ENCODE results near the gene CABLES1.
"Not testable (repeated sequence)": the region's sequence is repeated elsewhere in the genome, so short reads cannot be mapped to it uniquely, and the experiment has no call there.

CABLES1 gene

DNA sequence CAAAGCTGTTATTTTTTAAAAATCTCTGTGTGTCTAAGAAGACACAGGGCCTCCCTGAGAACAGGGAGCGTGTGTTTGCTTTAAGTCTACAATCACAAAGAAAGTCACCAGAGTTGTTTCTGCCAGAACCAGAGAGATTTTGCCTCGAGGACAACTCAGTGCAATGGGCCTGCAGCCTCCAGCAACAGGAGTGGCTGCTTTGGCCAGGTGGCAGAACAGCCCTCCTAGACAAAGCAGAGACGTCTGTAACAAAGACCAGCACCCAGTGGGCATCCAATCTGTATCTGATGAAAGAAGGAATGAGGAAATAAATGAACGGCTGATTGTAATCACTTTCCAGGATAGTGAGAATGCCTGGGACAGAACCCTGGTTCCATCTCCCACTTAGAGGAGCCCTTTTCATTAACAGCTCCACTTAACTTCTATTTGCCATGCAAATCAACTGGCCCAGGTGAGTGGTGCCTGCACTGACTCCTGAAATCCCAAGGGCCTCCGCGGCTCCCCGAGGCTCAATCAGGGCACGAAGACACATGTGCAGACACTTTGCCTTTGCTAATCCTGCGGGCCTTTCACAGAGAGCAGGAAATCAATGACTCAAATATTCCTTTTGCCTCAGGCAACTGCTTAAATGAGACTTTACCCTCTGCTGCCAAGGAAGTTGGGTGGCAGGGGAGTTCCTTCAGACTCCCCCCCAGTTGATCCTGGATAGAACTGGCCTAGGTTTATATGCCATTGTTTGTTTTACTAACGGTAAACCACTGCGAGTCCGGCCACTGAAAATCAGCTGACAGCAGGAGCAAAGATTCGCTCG is 146.5 kb downstream of the CABLES1 start:
- H3K4me3 ChIP-seq (ENCODE audit: low read depth, low read length) = no peak overlapping the region

DNA sequence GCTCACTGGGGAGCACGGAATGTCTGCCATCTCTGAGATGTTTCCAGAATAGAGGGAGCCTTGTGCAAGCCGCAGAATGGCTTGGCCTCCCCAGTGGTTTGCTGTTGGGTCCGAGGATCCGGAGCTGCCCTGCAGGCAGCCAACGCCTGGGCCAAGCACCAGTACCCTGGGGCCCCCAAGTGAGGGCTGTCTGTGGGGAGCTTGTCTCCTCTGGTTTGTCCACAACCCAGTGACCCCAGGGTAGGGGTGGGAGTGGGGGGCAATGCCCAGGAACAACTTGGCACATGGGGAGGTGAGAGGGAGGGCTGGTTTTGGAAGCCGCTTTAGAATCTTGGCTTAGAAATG is 147.1 kb downstream of the CABLES1 start:
- H3K4me3 ChIP-seq (ENCODE audit: low read depth, low read length) = no peak overlapping the region

DNA sequence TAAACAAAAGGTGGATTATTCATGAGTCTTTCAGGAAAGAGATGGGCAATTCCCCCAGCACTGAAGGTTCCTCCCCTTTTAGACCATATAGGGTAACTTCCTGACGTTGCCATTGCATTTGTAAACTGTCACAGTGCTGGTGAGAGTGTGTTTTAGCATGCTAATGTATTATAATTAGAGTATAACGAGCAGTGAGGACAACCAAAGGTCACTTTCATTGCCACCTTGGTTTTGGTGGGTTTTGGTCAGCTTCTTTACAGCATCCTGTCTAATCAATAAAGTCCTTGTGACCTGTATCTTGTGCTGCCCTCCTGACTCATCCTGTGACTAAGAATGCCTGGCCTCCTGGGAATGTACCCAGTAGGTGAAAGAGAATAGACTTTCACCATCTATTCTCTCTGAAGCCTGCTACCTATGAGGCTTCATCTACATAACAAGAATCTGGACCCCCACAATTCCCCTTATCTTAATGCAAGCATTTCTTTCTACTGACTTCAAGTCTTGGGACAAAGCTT is 148.7 kb downstream of the CABLES1 start:
- no peak overlapping the region for H3K4me3 ChIP-seq (ENCODE audit: low read depth, low read length)

DNA sequence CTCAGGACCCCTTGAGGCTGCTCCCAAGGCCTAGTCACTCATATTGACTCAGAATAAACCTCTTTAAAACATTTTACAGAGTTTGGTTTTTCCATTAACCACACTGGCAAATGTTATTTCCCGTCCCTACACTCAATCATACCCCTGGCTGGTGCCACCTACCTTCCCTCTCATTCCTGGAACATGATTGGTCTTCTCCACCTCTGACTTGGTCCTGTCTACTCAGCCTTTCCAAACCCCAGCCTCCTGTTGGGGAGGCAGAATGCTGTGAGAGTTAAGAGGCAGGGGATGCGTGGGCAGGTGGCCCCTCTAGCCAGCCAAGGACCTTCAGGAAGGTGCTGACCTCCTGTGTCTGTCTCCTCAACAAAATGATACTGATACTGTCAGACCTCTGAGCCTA is 149.3 kb downstream of the CABLES1 start:
- H3K4me3 ChIP-seq (ENCODE audit: low read depth, low read length) = no peak overlapping the region

DNA sequence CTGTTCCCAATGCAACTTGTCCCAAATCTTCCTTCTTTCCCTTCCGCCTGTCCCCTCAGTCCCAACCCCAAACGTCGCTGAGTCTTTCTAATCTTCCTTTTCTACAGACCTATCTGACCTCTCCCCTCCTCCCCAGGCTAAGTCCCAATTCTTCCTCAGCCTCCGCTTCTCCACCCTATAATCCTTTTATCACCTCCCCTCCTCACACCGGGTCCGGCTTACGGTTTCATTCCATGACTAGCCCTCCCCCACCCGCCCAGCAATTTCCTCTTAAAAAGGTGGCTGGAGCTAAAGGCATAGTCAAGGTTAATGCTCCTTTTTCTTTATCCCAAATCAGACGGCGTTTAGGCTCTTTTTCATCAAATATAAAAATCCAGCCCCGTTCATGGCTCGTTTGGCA is 150.3 kb downstream of the CABLES1 start:
- not testable (repeated sequence) for H3K4me3 ChIP-seq (ENCODE audit: low read depth, low read length)

DNA sequence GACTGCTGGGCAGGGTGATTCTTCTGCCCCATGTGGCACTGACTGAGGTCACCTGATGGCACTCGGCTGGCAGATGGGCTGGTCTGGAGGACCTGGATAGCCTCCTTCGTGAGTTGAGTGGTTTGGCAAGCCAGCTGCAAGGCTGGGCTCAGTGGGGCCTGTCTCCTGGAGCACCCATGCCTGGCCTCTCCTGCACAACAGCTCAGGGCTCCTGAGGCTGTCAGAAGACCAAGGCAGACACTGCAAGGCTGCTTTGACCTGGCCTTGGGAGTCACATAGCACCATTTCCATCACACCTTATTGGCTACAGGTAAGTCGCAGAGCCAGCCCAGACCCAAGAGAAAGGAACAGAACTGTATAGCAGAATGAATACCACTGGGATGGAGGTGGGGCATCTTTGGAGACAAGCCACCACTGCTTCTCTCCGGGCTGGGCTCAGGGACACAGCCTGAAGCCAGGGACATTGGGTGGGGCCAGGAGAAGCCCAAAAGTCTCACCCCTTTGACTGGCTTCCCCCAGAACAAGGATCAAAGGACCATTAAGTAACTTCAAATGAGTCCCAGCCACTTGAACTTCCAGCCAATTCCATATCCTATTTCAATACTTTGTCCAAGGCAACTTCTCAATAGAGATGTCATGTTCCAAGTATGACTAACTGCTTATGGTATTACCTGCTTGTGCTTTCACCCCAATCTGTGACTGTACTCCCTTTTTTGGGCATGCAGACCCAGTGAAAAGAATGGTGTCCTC is 156.3 kb downstream of the CABLES1 start:
- H3K4me3 ChIP-seq (ENCODE audit: low read depth, low read length) = no peak overlapping the region

DNA sequence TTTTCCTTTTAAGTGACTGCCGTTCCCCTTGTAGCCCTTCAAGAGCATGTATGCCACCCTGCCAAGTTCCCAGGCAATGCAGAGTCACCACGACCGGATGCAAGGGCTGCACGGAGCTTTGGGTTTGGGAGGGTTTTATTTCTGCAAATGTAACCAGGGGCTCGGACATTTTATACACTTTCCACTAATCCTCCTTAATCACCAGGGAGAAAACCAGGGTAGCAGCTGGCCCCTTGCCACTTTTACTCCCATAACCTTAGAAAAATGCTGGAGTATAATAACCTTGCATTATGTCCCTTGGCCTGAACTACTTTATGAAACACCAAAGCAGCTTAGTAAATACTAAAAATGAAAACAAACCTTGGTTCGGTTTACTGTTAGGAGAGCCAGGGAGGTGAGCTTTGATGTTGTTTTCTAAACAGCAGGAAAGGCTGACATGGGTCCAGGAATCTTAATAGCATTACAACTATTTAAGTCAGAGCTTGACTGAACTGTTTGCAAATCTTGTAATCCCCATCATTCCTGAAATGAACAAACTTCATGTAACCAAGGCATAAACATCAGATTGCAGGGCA is 165.0 kb downstream of the CABLES1 start:
- H3K4me3 ChIP-seq (ENCODE audit: low read depth, low read length) = no peak overlapping the region

DNA sequence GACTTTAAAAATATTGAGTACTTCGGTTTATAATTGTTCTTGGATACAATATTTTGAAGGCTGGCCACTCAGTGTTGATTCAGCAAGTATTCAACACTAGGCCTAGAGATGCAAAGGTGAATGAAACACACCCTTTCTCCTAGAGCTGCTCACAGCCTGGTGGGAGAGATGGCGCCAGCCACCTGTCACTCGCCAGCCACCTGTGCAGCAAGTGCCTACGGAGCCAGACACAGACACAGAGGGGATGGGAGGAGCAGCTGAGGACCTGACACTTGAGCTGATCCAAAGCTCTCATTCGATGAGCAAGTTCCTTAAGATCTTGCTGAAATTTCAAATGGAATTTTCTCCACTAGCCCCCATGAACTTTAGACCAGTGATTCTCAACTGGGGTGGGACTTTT is 166.7 kb downstream of the CABLES1 start:
- no peak overlapping the region for H3K4me3 ChIP-seq (ENCODE audit: low read depth, low read length)

DNA sequence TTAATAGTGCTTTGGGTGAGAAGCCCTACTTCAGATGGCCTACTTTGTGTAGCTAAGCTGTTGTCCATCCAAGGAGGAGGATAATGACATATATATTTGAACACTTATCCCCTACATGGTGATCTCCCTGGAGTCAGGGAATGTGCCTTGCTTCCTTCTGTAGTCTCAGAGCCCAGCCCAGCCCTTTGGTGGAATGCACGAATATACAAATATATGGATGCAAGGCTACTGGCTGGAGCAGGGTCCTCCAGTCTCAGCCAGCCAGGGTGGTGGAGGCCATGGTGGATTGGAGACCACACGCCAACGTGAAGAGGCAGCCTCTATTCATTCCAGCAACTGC is 167.2 kb downstream of the CABLES1 start:
- no peak overlapping the region for H3K4me3 ChIP-seq (ENCODE audit: low read depth, low read length)

DNA sequence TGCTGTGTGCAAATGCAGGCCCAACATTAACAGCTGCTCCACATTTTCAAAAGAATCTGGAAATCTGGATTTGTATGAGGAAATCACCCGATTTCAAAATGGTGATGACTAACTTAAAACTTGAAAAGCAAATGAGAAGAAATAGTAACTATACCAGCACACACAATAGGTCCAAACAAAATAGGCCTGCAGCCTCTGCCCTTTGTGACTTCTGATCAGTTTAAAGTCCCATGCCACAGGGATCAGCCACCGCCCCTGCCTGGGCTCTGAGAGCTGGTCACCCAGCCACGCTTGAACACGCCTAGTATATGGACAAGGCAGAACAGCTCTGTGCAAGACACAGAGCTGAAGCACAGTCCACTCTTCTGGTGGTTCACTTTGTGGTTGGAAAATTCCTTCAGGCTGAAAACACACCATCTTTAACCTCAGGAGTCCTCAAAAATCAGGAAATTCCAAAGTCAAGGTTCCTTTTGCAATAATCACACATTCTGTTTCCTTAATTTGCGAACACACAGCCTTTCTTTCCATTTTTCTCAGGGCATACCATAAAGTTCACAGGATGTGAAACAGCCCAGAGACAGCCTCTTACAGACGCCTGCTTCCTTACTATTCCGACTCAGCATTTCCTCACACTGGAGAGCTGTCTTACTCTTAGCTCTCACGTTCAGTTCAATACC is 167.7 kb downstream of the CABLES1 start:
- H3K4me3 ChIP-seq (ENCODE audit: low read depth, low read length) = no peak overlapping the region

DNA sequence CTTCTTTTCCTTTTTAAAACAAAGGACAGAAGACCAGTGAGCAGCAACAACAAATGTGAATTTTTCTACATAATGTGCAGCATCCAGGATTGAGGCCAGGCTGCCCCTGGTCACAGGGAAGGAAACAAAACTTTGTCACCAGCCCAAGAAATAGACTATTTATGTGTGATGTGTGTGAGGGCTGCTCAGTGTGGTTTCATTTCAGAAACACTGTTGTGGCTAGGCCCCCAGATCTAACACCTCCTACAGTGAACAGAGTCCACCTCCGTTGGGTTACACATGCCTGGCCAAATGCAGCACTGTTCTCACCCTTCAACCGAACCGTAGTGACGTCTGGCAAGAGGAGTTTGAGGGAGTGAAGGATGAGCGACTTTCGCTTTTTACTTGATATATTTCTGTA is 171.5 kb downstream of the CABLES1 start:
- H3K4me3 ChIP-seq (ENCODE audit: low read depth, low read length) = no peak overlapping the region

DNA sequence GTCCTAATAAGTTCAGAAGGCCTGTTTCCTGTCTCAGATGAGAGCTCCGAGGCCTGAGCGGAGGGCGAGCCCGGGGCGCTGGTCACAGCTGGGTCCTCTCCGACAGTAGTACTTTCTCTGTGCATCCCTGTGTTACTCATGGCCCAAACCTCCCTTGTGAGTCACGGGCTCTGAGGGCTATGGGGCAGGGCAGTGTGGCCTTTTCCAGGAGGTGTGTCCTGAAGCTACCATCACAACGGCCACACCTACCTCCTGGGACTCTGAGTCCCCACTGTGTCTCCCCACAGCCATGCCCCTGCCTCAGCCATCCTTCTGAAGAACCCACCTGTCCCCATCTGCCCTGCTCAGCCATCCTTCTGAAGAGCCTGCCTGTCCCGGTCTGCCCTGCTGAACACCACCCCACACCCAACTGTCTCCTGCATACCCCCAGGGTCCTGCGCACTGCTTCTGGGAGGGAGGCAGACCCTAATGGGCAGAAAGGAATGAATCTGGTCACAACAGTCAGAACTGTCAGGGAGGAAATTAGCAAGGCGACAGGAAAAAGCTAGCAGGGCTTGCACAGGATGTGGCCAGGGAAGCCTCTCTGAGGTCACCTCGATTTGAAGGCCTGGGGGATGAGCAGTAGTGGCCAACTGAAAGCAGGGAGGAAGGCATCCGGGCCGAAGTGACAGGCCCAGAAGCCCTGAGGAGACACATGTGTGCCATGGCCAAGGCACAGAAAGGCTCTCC is 172.4 kb downstream of the CABLES1 start:
- no peak overlapping the region for H3K4me3 ChIP-seq (ENCODE audit: low read depth, low read length)
